Fibroblast of lung (primary cell): ENCODE results near the gene IGLL1.

Experiments
- CTCF ChIP-seq, 2 donors: IDR thresholded peaks in 1 of 2; conservative IDR thresholded peaks in 1 of 2; 1 replicate in 1 of 2; 2 replicates in 1 of 2; pipeline ENCODE4 v1.5.1; 2011 to 2012; ENCODE audit warnings: low read length in 2 of 2, control low read depth in 1 of 2, inconsistent platforms in 1 of 2, low read depth in 1 of 2, mild to moderate bottlenecking in 1 of 2
- EZH2 ChIP-seq: IDR thresholded peaks from 2 replicates; pipeline ENCODE4 v1.5.1; 2012; ENCODE audit warnings: low read length, control low read depth, mild to moderate bottlenecking; ENCODE audit errors: missing control alignments

GRCh38 chr22:23571486-23571885 is 8.6 kb downstream of the IGLL1 start:
- TF ChIP-seq EZH2 = no peak
- TF ChIP-seq CTCF (conservative IDR thresholded peaks at IDR 0.05 in 1 of 2, IDR thresholded peaks at IDR 0.05 in 1 of 2; ENCODE audit: low read depth in 1 of 2, low read length in 2 of 2) = no peak
